GM12878 (cell line): ENCODE measurements around the gene DNAAF3.
"Not testable (repeated sequence)": the region's sequence is repeated elsewhere in the genome, so short reads cannot be mapped to it uniquely, and the experiment has no call there.

Experiments
- BHLHE40 ChIP-seq, 2 experiments: fragments of 450-650 bp in 1 of 2; IDR thresholded peaks; 2 replicates each; pipeline ENCODE4 v1.6.1; 2011 to 2017; ENCODE audit warnings: low read depth in 2 of 2, borderline replicate concordance in 1 of 2, improper control_type of control experiment in 1 of 2, low read length in 1 of 2, mild to moderate bottlenecking in 1 of 2
- CHD1 ChIP-seq: IDR thresholded peaks from 2 replicates; pipeline ENCODE4 v1.6.1; 2012; ENCODE audit warnings: low read depth, low read length, improper control_type of control experiment
- EZH2 ChIP-seq: IDR thresholded peaks from 2 replicates; pipeline ENCODE4 v1.6.1; 2012; ENCODE audit warnings: low read depth, mild to moderate bottlenecking, control low read depth, inconsistent platforms, low read length, borderline replicate concordance; ENCODE audit not compliant: control insufficient read depth
- POLR2A ChIP-seq: IDR thresholded peaks from 2 replicates; pipeline ENCODE4 v1.6.1; 2011; ENCODE audit warnings: low read depth, mild to moderate bottlenecking, low read length
- RAD21 ChIP-seq: IDR thresholded peaks from 2 replicates; pipeline ENCODE4 v1.6.1; 2011; ENCODE audit warnings: mild to moderate bottlenecking, low read depth, low read length, moderate library complexity; ENCODE audit not compliant: insufficient read depth
- YY1 ChIP-seq: IDR thresholded peaks from 2 replicates; pipeline ENCODE4 v1.6.1; 2011; ENCODE audit warnings: low read depth, mild to moderate bottlenecking, low read length
- TF ChIP-seq, protein P1 (sequence below), 3 experiments: IDR thresholded peaks in 2 of 3; conservative IDR thresholded peaks in 1 of 3; 2 replicates each; pipeline ENCODE4 v1.5.1; 2011; ENCODE audit warnings: low read depth in 3 of 3, low read length in 3 of 3, mild to moderate bottlenecking in 3 of 3, control low read depth in 2 of 3, moderate library complexity in 2 of 3, inconsistent platforms in 1 of 3, mixed read lengths in 1 of 3; ENCODE audit not compliant: control insufficient read depth in 2 of 3, insufficient read depth in 1 of 3; ENCODE audit errors: extremely low read depth in 1 of 3
- TF ChIP-seq, protein P2 (sequence below): IDR thresholded peaks from 2 replicates; pipeline ENCODE4 v1.6.1; 2012; ENCODE audit warnings: mild to moderate bottlenecking, low read depth, low read length
- TF ChIP-seq, protein P3 (sequence below): IDR thresholded peaks from 2 replicates; pipeline ENCODE4 v1.6.1; 2012; ENCODE audit warnings: low read depth, low read length, improper control_type of control experiment
- TF ChIP-seq, protein P4 (sequence below): IDR thresholded peaks from 2 replicates; pipeline ENCODE4 v1.6.1; 2012; ENCODE audit warnings: low read length, inconsistent platforms

DNA sequence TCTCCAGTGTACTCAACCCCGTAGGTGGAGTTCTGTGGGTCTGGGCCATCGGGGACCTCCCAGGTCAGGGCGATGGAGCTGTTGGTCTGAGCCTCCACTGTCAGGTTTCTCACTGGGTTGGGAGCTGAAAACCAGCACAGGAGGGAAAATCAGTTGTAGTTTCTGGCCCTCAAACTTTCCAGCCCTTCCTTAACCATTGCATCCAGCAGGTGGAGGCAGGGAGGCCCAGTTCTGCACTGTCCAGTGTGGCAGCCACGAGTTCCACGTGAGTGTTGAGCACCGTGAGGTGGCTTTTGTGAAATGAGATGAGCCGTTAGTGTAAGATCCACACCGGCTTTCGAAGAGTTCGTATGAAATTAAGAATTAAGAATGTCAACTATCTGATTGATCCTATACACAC lies 35.8 kb upstream of the DNAAF3 start:
- not testable (repeated sequence) for TF ChIP-seq BHLHE40 (IDR thresholded peaks at IDR 0.05; ENCODE audit: borderline replicate concordance in 1 of 2, low read depth in 2 of 2, low read length in 1 of 2); EZH2; RAD21; YY1; CHD1; POLR2A
- TF ChIP-seq, protein P1, sequence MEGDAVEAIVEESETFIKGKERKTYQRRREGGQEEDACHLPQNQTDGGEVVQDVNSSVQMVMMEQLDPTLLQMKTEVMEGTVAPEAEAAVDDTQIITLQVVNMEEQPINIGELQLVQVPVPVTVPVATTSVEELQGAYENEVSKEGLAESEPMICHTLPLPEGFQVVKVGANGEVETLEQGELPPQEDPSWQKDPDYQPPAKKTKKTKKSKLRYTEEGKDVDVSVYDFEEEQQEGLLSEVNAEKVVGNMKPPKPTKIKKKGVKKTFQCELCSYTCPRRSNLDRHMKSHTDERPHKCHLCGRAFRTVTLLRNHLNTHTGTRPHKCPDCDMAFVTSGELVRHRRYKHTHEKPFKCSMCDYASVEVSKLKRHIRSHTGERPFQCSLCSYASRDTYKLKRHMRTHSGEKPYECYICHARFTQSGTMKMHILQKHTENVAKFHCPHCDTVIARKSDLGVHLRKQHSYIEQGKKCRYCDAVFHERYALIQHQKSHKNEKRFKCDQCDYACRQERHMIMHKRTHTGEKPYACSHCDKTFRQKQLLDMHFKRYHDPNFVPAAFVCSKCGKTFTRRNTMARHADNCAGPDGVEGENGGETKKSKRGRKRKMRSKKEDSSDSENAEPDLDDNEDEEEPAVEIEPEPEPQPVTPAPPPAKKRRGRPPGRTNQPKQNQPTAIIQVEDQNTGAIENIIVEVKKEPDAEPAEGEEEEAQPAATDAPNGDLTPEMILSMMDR (IDR thresholded peaks at IDR 0.05 in 2 of 3, conservative IDR thresholded peaks at IDR 0.05 in 1 of 3; ENCODE audit: control insufficient read depth in 2 of 3, extremely low read depth in 1 of 3, insufficient read depth in 1 of 3, low read depth in 3 of 3, low read length in 3 of 3), result 0 out of 6 replicates have a peak, but pooled peaks of 1 of the 3 experiments have one; percentile 9
- TF ChIP-seq, protein P2, sequence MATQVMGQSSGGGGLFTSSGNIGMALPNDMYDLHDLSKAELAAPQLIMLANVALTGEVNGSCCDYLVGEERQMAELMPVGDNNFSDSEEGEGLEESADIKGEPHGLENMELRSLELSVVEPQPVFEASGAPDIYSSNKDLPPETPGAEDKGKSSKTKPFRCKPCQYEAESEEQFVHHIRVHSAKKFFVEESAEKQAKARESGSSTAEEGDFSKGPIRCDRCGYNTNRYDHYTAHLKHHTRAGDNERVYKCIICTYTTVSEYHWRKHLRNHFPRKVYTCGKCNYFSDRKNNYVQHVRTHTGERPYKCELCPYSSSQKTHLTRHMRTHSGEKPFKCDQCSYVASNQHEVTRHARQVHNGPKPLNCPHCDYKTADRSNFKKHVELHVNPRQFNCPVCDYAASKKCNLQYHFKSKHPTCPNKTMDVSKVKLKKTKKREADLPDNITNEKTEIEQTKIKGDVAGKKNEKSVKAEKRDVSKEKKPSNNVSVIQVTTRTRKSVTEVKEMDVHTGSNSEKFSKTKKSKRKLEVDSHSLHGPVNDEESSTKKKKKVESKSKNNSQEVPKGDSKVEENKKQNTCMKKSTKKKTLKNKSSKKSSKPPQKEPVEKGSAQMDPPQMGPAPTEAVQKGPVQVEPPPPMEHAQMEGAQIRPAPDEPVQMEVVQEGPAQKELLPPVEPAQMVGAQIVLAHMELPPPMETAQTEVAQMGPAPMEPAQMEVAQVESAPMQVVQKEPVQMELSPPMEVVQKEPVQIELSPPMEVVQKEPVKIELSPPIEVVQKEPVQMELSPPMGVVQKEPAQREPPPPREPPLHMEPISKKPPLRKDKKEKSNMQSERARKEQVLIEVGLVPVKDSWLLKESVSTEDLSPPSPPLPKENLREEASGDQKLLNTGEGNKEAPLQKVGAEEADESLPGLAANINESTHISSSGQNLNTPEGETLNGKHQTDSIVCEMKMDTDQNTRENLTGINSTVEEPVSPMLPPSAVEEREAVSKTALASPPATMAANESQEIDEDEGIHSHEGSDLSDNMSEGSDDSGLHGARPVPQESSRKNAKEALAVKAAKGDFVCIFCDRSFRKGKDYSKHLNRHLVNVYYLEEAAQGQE, result not testable (repeated sequence)
- TF ChIP-seq, protein P3, sequence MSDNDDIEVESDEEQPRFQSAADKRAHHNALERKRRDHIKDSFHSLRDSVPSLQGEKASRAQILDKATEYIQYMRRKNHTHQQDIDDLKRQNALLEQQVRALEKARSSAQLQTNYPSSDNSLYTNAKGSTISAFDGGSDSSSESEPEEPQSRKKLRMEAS, result not testable (repeated sequence)
- TF ChIP-seq, protein P4, sequence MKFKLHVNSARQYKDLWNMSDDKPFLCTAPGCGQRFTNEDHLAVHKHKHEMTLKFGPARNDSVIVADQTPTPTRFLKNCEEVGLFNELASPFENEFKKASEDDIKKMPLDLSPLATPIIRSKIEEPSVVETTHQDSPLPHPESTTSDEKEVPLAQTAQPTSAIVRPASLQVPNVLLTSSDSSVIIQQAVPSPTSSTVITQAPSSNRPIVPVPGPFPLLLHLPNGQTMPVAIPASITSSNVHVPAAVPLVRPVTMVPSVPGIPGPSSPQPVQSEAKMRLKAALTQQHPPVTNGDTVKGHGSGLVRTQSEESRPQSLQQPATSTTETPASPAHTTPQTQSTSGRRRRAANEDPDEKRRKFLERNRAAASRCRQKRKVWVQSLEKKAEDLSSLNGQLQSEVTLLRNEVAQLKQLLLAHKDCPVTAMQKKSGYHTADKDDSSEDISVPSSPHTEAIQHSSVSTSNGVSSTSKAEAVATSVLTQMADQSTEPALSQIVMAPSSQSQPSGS, result not testable (repeated sequence)
